Measurements from ENCODE around the gene NPB. TPM values are rescaled to one million over a fixed set of nuclear protein-coding genes. Genes with fewer than 3 reads are reported as not detected.

NPB gene
- polyA plus RNA-seq, 1 donor (not counting 4 experiments of a cell fraction or from before 2014, with no cell fraction given) = not detected

GRCh38 chr17:81863123-81863675 lies 38.8 kb upstream of the NPB start:
- H4K20me1 ChIP-seq (ENCODE audit: control insufficient read depth, extremely low read depth, insufficient read depth, low read length) = peaks cover 24% of the 10 kb centered on the region
- FAIRE-seq (no peak), DNase-seq (ENCODE audit: low read depth, low spot score) (no peak)
- H3K4me2 ChIP-seq (ENCODE audit: control insufficient read depth, extremely low read depth, insufficient read depth, low read depth, low read length) = no peak overlapping the region
- dilution Hi-C loops (cut with MboI; ENCODE audit: extremely low pct_ligation_motif_present, low sequenced_read_pairs) = no loop called here
- peaks cover 62% of the 10 kb centered on the region for H3K79me2 ChIP-seq (ENCODE audit: control insufficient read depth, insufficient read depth, low read length)
- H3K4me3 ChIP-seq (ENCODE audit: control insufficient read depth in 2 of 3, extremely low read depth in 1 of 3, insufficient read depth in 2 of 3, low read depth in 1 of 3, low read length in 3 of 3) = no peak overlapping the region
- peaks cover 27 to 41% of the 10 kb centered on the region in 2 experiments for H3K36me3 ChIP-seq (ENCODE audit: control insufficient read depth in 2 of 2, extremely low read depth in 1 of 2, insufficient read depth in 2 of 2, low read length in 2 of 2)
- no peaks in the 10 kb centered on the region for H3K9me3 ChIP-seq (ENCODE audit: control insufficient read depth, low read depth, low read length)
- H3K9ac ChIP-seq (ENCODE audit: control insufficient read depth, extremely low read depth, insufficient read depth, low read length) = no peak overlapping the region
- H3K4me1 ChIP-seq (ENCODE audit: control insufficient read depth, extremely low read depth, insufficient read depth, low read length) = peaks cover 39% of the 10 kb centered on the region
- H2AFZ ChIP-seq (ENCODE audit: control insufficient read depth, low read length) = no peak overlapping the region
- H3K27ac ChIP-seq (ENCODE audit: control insufficient read depth, insufficient read depth, low read length) = no peak overlapping the region
- TF ChIP-seq EZH2 (IDR thresholded peaks at IDR 0.05; ENCODE audit: low read length) = no peak
- peaks cover 7% of the 10 kb centered on the region for H3K9me1 ChIP-seq (ENCODE audit: control insufficient read depth, extremely low read depth, insufficient read depth, low read length)
- no peaks in the 10 kb centered on the region for H3K27me3 ChIP-seq (ENCODE audit: control insufficient read depth, extremely low read depth, insufficient read depth, low read length)

DNA sequence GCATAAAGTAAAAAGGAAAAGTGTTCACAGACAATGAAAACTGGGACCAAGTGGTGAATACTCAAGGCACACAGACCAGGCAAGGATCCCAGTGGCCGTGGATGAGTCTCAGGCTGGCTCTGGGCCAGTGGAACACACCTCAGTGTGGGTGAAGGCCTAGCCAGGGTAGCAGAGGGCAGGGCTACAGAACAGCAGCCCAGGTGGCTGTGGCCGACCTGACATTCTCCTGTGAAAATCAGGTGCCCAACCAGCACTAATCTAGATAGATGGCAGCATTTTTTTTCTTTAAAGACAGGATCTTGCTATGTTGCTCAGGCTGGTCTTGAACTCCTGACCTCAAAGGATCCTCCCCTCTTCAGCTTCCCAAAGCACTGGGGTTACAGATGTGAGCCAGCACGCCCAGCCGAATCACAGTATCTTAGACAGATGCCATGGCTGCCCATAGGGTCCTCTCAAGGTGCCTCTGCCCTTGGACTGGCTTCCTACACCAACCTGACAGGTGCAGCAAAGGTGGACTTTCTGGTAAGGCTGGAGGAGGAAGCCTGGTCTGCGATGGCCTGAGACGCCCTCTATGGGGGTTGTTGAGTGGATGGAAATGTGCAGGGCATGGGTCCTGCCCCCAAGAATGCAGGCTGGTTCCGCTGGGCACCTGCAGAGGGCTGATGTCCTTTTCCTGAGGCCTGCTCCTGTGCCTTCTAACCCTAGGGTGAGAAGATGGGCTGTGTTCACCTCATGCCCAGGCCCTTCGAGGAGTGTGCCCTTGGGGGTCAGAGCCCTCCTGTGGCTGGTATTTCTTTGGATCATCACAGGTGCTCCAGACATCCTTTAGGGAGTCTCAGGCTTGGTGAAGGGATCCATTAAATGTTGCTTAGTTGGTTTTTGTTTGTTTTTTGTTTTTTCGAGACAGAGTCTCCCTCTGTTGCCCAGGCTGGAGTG lies 37.9 kb upstream of the NPB start:
- Histone ChIP-seq H3K79me2 (ENCODE audit: control insufficient read depth, insufficient read depth, low read length) (peaks cover 54% of the 10 kb centered on the region), H3K4me2 (ENCODE audit: control insufficient read depth, extremely low read depth, insufficient read depth, low read depth, low read length) (no peak overlapping the region), H3K9me3 (ENCODE audit: control insufficient read depth, low read depth, low read length) (no peaks in the 10 kb centered on the region), H2AFZ (ENCODE audit: control insufficient read depth, low read length) (no peak overlapping the region), H3K4me1 (ENCODE audit: control insufficient read depth, extremely low read depth, insufficient read depth, low read length) (peaks cover 36% of the 10 kb centered on the region), H3K9ac (ENCODE audit: control insufficient read depth, extremely low read depth, insufficient read depth, low read length) (no peak overlapping the region), H3K9me1 (ENCODE audit: control insufficient read depth, extremely low read depth, insufficient read depth, low read length) (peaks cover 7% of the 10 kb centered on the region), H3K36me3 (ENCODE audit: control insufficient read depth in 2 of 2, extremely low read depth in 1 of 2, insufficient read depth in 2 of 2, low read length in 2 of 2) (peaks cover 21 to 37% of the 10 kb centered on the region in 2 experiments), H3K27me3 (ENCODE audit: control insufficient read depth, extremely low read depth, insufficient read depth, low read length) (no peaks in the 10 kb centered on the region), H3K4me3 (ENCODE audit: control insufficient read depth in 2 of 3, extremely low read depth in 1 of 3, insufficient read depth in 2 of 3, low read depth in 1 of 3, low read length in 3 of 3) (no peak overlapping the region), H3K27ac (ENCODE audit: control insufficient read depth, insufficient read depth, low read length) (no peak overlapping the region), H4K20me1 (ENCODE audit: control insufficient read depth, extremely low read depth, insufficient read depth, low read length) (peaks cover 26% of the 10 kb centered on the region)
- FAIRE-seq (no peak), DNase-seq (ENCODE audit: low read depth, low spot score) (no peak)
- no peak for TF ChIP-seq CTCF (optimal IDR thresholded peaks at IDR 0.05 in 1 of 3, IDR thresholded peaks at IDR 0.05 in 1 of 3, conservative IDR thresholded peaks at IDR 0.05 in 1 of 3; ENCODE audit: extremely low read depth in 1 of 3, insufficient read depth in 2 of 3, low read length in 3 of 3)
- no peak for TF ChIP-seq EZH2 (IDR thresholded peaks at IDR 0.05; ENCODE audit: low read length)
- dilution Hi-C loops (cut with MboI; ENCODE audit: extremely low pct_ligation_motif_present, low sequenced_read_pairs) = no loop called here
